ENCODE measurements around the gene GLCCI1. TPM values are rescaled to one million over a fixed set of nuclear protein-coding genes. Genes with fewer than 3 reads are reported as not detected.
"Not testable (repeated sequence)": the region's sequence is repeated elsewhere in the genome, so short reads cannot be mapped to it uniquely, and the experiment has no call there.

GLCCI1 gene
- polyA plus RNA-seq, 1 donor = 50.4 TPM

DNA sequence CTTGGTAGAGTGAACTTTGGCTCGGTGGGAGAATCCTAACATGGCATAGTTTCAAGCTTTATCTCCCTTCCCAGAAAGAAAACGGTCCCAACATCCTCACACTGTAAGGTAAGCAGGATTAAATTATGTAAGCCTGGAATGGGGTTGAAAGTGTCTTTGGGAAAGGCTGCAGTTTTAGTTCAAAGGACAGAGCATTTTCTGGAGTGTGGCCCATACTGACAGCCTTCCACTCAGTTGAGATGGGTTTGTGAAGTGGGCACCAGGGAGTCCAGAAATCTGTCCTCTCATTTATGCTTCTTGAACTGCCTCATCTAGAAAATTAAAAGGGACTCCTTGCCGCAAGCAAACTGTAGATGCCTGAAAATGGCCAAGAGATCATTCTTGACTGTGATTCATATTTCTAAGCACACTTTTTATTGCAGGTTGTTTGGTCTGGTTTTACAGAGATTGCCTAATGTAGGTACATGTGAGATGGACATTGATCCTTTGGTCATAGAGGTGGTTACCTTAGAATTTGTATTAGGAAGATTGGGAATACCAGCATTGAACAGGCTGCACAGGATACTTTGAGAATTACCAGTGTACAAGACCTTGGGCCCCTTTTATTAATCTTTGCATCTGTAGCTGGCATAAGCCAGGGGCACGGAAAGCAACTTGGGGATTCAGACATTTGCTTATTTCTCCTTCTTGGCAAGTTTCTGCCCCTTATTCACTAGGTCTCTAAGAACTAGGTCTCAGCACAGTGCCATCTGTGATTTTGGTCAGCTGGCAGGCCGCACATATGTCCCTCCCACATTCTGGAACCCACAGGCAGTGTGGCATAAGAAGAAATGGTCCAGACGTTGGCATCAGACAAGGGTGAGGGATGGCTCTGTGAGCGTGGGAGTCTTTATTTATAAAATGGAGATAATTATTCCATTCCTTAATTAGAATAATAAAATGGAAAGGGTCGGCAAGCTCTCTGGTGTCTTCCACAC is 125.9 kb downstream of the GLCCI1 start:
- DNase-seq = no peak

DNA sequence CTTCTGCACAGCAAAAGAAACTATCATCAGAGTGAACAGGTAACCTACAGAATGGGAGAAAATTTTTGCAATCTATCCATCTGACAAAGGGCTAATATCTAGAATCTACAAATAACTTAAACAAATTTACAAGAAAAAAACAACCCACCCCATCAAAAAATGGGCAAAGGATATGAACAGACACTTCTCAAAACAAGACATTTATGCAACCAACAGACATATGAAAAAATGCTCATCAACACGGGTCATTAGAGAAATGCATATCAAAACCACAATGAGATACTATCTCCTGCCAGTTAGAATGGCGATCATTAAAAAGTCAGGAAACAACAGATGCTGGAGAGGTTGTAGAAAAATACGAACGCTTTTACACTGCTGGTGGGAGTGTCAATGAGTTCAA is 132.7 kb downstream of the GLCCI1 start:
- DNase-seq = not testable (repeated sequence)

DNA sequence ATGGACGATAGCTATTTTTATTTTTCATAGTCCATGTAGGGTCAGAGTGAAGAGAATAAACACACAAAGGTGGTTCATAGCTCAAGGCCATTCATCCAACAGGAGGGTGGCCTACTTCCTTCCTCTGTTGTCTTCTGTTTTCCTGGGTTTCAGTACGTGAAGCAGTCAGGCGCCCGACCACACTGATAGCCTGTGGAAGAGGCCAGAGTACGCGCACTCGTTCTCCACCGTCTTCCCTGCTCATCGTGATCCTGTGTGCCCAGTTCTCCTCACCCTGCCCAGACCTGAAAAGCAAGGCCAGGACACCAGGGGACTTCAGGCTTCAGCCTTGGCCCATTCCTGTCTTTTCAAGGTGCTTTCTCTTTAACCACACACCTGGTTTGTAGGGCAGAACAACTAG is 134.7 kb downstream of the GLCCI1 start:
- no peak for DNase-seq

DNA sequence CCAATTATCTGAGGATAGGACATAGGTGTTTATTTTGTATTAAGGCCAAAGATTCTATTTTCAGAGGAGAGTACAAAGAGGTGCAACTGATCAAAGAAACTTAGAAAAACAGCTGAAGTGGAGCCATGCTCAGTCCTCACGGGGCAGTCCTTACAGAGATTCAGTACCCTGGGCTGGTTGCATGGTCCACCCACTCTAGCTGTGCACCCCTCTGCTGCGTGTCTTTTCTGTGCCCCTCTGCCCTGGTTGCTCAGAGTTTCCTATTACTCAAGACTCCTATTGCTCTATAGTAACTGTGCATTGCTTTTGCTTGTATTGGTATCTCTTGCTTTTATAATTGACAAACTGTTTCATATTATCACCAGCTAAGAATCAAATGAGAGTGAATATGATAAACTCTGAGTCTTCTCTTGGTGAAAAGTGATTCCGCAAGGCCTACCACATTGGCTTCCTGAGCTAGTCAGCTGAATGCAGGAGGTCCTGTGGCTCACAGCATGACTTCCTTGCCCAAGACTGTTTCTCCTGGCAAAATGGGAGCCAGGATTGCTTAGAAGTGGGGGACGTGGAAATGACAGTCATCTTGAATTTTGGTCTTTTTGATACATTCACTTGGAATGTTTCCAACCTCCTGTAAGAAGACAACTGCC is 137.0 kb downstream of the GLCCI1 start:
- DNase-seq = no peak

DNA sequence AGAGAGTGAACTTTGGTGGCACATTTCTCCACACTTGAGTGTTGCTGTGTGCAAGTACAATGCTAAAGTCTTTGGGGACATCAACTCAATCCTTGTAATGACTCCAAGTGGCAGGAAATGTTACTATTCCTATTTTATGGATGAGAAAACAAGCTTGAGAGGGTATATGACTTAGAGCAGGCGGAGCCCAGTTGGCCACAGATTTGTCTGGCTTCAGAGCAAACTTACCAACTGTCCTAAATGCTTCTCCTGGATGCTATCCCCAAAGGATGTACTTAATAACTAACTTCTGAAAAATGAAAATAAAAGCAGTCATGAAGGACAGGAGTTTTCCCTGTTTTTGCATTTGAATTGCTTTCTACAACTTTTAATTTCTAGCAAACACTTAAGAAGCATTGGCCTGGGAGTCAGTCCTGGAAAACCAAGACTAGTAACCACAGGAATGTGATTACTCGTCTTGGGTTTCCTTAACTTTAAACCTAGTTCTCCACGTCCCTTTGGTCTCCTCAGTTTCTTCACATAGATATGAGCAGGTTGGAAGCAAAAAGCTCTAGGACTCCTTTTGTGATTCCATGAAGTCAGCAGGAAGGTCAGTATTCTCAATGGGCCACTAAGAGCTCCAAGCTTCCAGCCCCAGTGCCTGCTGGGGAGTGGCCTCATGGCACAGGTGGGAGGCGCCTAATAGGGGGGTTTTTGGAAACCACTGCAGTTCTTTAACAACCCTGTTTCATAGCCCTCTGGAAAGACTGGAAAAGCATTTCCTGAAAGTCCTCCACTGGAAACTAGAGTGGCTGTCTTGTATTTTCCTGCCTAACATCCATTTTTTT is 140.8 kb downstream of the GLCCI1 start:
- DNase-seq = no peak

DNA sequence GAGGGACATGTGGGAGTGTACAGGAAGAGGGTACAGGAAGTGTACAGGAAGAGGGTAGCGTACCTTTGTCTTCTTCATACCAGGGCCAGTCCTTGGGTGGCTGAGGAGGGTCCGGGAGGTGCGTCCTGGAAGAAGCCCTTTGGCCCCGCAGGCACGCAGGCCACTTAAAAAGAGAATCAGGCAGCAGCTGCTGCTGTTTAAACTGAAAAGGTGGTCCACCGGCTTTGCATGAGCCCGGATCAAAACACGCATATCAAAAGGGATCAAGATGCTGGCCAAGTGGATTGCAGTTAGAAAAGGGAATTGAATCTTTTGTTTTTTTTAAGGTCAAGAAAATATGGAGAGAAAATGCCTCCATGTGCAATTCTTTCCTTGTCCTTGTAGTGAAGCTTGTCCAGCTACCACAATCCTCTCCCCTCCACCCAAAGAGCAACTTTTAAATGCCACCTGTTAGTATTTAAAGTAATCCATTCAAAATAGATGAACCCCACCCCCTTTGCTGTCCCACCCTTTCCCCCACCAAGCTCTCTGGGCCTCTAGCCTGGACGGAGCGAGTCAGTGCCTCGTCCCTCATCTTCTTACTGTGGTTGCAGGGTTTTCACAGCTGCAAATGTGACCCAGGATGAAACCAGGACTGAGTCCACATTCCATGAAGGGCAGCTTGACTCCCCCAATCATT is 142.8 kb downstream of the GLCCI1 start:
- no peak for DNase-seq

DNA sequence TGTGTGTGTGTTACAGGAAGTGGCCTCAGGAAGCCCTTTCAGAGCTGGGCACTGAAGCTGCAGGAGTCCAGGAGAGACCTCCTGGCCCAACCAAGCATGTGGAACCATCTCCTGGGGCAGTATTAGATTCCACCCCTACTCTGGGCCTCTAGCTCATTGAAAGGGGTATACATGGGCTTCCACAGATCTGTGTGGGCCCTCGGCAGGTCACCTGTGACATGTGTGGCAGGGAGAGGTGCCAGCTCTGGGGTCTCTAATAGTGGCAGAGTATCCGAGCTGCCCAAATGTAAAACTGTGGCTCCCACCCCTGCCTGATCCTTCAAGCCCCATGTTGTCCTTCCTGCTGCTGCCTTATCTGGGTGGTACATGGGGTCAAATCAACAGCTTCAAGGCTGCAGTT is 144.1 kb downstream of the GLCCI1 start:
- no peak for DNase-seq

DNA sequence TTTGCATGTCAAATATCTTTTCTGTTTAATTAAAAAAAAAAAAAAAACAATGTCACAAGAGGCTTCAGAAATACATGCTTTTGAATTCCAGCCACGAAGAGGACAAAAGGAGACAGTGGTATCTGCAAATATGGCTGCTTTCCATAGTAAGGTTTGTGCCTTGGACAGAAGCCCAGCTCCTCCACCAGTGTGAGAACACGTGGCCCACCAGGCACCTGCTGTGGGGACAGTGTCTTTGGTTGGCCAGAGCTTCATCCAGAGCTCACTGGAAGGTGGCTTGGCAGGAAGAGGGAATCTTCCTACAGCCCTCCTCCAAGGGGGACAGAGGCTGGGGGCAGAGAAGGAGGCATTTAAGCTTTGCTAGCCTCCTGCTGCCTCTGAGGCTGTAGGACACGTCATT is 144.6 kb downstream of the GLCCI1 start:
- DNase-seq = no peak

DNA sequence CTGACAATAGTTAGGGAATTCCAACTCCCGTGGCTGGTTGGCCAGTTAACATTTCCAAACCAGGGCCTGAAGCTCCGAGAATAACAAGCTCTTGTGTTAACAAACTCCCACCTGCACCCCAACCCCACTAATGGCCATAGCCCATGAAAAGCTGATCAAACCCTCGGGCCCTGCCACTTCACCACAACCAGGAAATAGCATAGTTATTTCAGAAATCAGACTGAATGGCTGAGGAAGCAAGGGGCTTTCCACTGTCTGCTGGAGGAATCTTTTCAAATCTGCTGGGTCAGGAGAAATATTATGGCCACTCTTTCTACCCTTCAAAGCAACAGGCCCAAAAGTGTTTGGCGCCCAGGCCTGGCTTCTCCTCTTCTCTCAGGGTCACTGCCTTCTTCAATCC is 145.6 kb downstream of the GLCCI1 start:
- DNase-seq = no peak

DNA sequence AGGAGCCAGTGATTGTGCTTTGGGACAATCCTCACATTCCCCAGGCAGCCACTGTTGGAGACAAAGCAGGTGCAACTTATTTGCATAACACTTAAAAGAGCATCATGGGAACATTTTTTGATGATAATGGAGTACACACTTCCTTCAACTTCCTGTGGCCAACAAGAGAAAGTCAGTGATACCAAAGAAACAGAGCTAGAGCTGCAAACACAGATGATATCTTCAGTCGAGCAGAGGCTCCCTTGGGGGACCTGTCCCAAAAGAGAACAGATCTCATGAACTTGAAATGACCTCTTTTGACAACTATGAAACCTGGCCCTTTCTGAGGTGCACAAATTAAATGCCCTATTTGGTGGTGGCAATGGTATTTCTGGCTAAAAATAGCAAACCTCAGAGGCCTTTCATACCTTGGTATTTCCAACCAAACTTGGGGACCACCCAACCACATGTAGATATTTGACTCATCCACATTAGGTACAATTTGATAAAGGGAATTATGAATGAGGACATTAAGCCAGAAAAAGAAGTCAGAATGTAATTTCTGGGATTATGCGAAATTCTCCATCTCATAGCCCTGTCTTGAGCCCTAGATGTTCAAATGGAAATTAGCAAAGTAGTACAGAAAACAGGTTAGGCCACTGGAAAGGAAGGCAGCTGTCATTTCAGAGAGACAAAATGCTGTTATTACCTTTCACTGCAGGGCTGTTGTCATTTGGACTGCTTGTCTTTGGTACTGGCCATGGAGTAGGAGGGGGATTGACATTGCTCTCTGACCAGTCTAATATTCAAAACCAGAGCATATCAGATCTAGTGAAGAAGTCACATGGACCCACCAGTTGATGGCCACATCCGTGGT is 147.2 kb downstream of the GLCCI1 start:
- DNase-seq = no peak

DNA sequence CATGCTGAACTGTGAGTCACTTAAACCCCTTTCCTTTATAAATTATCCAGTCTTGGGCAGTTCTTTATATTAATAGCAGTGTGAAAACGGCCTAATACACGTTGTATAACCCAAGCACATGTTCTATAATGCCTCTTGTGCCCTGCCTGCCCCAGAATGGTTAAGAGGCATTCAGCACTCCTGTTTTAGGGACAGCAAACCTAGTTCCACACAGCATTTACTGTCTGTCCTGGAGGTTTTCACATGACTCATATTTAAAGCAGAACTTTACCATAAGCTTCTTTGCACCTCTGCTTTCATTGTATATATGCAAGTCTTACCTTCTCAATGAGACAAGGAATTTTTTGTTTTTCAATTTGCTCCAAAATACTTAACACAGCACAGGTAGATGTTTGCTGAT is 148.6 kb downstream of the GLCCI1 start:
- no peak for DNase-seq

DNA sequence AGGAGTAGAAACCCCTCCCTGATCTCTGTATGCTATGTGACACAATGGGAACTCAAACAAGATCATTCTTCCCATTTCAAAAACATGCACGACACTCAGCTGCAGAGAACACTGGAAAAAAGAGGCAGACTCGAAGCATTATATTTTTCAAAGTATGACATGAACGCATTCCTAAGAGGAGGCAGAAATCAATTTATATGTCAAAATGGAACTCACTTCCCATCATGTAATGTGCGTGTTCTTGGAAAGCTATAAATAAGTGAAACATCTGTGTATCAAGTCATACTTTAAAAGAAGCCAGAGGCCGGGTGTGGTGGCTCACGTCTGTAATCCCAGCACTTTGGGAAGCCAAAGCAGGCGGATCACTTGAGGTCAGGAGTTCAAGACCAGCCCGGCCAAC is 150.7 kb downstream of the GLCCI1 start:
- DNase-seq = no peak

DNA sequence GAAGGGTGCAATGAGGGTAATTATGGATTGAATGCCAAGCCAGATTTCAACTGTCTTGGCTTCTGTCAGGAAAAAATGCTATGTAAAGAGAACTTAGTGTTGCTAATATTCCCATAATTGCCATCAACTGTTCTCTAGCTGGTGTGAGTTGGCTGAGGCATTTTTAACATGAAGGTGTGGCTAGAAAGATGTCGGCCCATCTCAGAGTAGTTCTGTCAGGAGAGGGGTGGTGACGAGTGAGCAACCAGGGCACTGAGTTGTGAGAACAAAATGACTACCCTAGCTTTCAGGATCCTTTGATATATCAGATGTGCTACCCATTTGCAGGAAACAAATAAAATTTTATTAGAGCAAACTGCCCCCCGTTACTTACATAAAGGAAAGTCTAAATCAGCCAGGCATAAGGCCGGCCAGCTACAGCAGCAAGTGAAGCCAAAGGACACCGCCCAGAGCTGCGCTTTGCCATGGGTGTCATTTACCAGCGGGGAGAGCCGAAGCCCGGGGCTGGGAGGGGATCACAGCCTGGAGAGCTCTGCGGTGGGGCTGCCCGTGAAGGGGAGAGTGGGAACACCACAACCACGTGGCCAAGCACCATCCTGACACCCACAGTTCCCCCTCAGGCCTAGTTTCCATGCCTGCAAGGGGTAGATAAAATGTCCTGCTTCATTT is 151.9 kb downstream of the GLCCI1 start:
- DNase-seq = no peak

DNA sequence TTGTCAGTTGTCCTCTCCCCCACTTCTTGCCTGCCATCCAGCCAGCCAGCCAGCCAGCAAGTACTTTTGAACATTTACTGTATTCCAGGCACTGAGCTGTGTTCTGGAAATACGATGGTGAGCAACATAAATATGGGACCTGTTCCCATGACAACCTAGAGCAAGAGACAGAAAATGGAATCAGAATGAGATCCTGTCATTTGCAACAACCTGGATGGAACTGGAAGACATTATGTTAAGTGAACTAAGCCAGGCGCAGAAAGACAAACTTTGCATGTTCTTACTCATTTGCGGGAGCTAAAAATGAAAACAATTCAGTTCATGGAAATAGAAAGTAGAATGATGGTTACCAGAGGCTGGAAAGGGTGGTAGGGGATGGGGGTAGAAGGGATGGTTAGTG is 152.6 kb downstream of the GLCCI1 start:
- DNase-seq = no peak

DNA sequence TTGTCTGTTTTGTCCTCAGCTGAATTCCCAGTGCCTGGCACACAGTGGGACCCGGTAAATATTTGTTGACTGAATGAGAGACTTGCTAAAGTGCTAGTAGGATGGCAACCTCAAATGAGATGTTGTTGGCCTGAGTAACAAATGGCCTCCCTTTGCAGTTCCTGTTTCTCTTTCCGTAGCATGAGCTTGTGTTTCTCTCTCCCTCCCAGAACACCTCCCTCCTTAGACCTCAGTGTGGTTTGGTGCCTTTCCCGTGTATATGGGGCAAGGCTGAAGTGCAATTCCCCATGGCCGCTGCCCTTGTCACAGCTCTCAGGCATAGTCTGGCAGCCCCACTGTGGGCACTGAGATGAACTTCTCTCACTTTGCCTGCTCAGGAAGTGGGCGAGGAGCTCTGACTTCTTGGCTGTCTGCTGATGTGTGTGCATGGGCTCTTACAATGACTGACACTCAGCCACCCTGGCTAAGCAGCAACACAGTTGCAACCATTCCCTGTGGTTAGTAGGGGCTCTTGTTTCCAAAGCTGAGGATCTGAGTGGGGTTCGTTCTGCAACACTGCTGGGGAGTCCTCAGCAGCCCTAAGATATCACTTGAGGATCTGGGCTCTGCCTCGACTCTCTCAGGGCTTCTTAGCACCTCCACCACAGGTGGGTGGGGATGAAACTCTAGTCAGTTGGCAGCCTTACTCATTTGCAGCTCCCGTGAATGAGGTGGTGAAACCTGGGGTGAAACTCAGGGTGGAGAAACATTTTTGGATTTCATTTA is 157.3 kb downstream of the GLCCI1 start:
- DNase-seq = no peak

DNA sequence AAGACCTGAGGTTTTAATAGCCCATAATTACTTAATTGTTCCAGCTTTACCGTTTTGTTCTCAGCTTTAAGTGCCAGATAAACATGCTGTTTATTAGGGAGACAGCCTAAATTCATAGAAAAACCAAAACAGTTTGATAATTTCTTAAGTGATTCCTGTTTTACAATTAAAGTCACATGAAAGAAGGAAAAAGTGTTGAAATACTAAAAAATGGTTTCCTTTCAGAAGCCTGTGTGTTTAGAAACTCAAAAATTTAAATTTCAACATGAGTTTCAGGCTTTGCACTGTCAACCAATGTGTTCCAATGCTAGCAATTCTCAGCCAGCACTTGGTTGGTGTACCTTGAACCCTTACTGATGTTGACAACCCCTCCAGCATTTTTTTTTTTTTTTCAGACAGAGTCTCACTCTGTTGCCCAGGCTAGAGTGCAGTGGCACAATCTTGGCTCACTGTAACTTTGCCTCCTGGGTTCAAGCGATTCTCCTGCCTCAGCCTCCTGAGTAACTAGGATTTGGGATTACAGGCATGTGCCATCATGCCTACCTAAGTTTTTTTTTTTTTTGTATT is 158.1 kb downstream of the GLCCI1 start:
- DNase-seq = no peak

DNA sequence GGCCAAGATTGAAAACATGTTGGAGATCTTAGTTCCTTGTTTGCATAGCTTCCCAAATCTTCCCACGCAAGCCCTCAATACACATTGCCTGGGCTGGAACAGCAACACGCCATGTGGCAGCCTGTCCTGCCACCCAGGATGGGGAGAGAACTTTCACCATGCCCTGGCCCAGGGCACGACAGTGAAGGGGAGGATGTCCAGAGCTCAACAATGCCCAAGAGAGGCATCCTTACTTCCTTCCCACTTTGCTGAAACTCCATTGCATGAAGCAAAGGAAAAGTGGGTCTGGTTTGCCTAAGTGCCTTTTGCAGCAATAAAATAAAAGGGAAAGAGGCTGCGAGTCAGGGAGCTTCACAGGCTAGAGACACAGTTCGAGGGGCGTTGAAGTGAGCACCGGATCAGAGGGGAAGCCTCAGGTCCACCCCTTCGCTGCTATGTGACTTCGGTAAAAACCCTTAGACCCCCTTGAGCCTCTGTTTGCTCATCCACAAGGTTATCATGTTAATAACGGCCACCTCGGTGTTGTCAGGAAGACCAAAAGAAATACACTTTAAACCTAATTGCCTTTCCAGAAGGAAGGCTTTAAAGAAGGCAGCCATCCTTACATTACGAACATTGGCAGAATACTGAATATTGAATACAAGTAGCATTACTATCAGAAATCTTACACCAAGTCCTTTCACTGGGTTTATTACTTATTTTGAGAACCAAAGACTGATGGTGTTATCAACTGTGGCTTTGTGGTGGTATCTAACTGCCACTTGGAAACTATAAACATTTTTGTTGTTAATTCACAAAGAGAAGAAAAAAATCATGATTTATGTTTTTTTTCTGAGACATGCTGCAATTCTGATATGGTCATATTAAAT is 160.1 kb downstream of the GLCCI1 start:
- no peak for DNase-seq

DNA sequence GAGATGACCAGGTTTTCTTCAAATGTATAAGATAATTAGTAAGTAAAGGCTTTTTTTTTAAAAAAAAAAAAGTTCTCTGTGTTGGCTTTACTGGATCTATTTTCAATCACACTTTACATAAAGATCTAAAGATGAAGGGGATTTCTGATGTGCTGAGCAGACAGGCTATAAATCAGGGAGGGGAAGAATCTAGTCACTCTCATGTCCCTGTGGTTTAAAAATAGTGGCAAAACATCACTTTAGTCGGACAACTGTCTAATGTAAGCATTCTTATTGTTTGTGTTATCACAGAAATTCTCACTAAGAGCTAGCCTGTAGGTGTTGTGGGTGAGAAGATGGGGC is 160.7 kb downstream of the GLCCI1 start:
- DNase-seq = no peak

Measured in left kidney (tissue), 2 donors.